Measurements from ENCODE around the gene HPCAL4.

HPCAL4 gene

DNA sequence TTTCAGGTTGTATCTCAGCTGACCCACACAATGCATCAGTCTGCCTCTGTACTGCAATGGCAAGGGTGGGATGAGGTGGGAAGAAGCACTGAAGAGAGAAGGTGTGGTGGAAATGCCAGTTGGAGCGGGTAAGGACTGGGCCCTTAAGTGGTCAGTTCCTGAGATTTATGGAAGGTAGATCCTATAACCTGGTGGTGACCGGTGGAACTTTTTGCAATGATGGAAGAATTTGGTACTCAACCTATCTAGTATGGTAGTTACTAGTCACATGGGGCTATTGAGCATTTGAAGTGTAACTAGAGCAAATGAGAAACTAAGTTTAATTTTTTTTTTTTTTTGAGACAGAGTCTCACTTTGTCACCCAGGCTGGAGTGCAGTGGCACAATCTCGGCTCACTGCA lies 8.2 kb upstream of the HPCAL4 start:
- Histone ChIP-seq H3K79me2 (ENCODE audit: low read length) (no peaks in the 10 kb centered on the region), H3K9me3 (replicated peaks; ENCODE audit: insufficient read depth, low read length) (no peaks in the 10 kb centered on the region), H3F3A (ENCODE audit: insufficient read depth, low read length) (no peaks in the 10 kb centered on the region), H4K20me1 (ENCODE audit: insufficient read depth, low read length) (no peaks in the 10 kb centered on the region), H3K9me2 (replicated peaks; ENCODE audit: insufficient read depth, low read length) (no peaks in the 10 kb centered on the region), H3K36me3 (replicated peaks; ENCODE audit: insufficient read depth, low read length) (no peaks in the 10 kb centered on the region), H3K9ac (ENCODE audit: low read length) (no peak overlapping the region), H3K4me3 (ENCODE audit: low read length) (no peak overlapping the region), H3K27ac (ENCODE audit: low read length) (no peak overlapping the region), H3K4me2 (ENCODE audit: low read depth, low read length) (no peak overlapping the region), H2AFZ (ENCODE audit: low read length) (no peak overlapping the region), H3K4me1 (ENCODE audit: low read length) (peaks cover 10% of the 10 kb centered on the region), H3K27me3 (replicated peaks; ENCODE audit: insufficient read depth, low read length) (no peaks in the 10 kb centered on the region)
- TF ChIP-seq EZH2phosphoT487 (IDR thresholded peaks at IDR 0.05; ENCODE audit: low read length) (no peak), EZH2 (optimal IDR thresholded peaks at IDR 0.05; ENCODE audit: low read depth, low read length) (no peak)
- TF ChIP-seq, protein P1, sequence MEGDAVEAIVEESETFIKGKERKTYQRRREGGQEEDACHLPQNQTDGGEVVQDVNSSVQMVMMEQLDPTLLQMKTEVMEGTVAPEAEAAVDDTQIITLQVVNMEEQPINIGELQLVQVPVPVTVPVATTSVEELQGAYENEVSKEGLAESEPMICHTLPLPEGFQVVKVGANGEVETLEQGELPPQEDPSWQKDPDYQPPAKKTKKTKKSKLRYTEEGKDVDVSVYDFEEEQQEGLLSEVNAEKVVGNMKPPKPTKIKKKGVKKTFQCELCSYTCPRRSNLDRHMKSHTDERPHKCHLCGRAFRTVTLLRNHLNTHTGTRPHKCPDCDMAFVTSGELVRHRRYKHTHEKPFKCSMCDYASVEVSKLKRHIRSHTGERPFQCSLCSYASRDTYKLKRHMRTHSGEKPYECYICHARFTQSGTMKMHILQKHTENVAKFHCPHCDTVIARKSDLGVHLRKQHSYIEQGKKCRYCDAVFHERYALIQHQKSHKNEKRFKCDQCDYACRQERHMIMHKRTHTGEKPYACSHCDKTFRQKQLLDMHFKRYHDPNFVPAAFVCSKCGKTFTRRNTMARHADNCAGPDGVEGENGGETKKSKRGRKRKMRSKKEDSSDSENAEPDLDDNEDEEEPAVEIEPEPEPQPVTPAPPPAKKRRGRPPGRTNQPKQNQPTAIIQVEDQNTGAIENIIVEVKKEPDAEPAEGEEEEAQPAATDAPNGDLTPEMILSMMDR (IDR thresholded peaks at IDR 0.05; ENCODE audit: low read length) = peak; percentile 10; the same call in 1 of the 2 replicates
- DNase-seq = no peak

DNA sequence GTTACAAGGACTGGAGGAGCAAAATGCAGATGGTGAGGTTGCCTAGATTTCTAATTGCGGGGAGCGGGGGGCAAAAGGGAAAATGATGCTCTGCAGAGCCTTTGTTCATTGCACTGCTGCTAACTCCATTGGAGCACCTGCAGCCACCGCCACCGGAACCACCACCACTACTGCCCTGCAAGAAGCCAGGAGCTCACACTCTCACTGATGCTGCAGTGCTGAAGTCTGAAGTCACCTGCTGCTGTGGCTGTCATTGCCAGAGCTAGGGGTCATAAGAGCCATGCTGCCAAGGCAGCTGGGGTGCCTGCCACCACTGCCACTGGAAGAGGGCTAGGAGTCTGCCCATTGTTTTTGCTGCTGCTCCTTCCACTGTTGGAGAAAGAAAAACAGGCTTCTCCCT lies 7.3 kb upstream of the HPCAL4 start:
- no peak for TF ChIP-seq EZH2phosphoT487 (IDR thresholded peaks at IDR 0.05; ENCODE audit: low read length)
- no peak for TF ChIP-seq EZH2 (optimal IDR thresholded peaks at IDR 0.05; ENCODE audit: low read depth, low read length)
- TF ChIP-seq, protein P1 (IDR thresholded peaks at IDR 0.05; ENCODE audit: low read length) = no peak
- no peaks in the 10 kb centered on the region for H3K79me2 ChIP-seq (ENCODE audit: low read length)
- H3K9me3 ChIP-seq (replicated peaks; ENCODE audit: insufficient read depth, low read length) = no peaks in the 10 kb centered on the region

DNA sequence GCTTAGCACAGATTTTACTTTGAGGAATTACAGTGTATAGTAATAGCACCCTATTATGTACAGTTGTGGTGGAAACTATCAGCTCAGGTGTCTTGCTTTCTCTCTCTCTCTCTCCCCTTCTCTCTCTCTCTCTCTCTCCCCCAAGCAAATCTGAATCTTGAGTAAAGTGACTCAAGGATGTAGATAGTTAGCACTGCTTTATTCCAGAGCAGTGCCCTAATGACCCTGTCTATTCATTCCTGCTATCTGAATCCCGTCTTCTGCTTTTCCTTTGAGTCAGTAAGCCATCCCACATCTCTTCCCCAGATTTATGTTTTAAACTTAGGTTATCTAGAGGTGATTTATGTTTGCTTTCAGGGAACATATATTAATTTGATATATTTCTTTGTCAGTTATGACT lies 5.2 kb upstream of the HPCAL4 start:
- no peak overlapping the region for H2AFZ ChIP-seq (ENCODE audit: low read length)
- TF ChIP-seq EZH2phosphoT487 (IDR thresholded peaks at IDR 0.05; ENCODE audit: low read length) = no peak
- TF ChIP-seq, protein P1 (IDR thresholded peaks at IDR 0.05; ENCODE audit: low read length) = no peak
- no peak for TF ChIP-seq EZH2 (optimal IDR thresholded peaks at IDR 0.05; ENCODE audit: low read depth, low read length)
- no peak overlapping the region for H3K4me2 ChIP-seq (ENCODE audit: low read depth, low read length)
- no peaks in the 10 kb centered on the region for H4K20me1 ChIP-seq (ENCODE audit: insufficient read depth, low read length)
- no peaks in the 10 kb centered on the region for H3K79me2 ChIP-seq (ENCODE audit: low read length)
- no peaks in the 10 kb centered on the region for H3F3A ChIP-seq (ENCODE audit: insufficient read depth, low read length)
- H3K36me3 ChIP-seq (replicated peaks; ENCODE audit: insufficient read depth, low read length) = no peaks in the 10 kb centered on the region
- no peak overlapping the region for H3K9ac ChIP-seq (ENCODE audit: low read length)
- no peak overlapping the region for H3K4me3 ChIP-seq (ENCODE audit: low read length)
- no peaks in the 10 kb centered on the region for H3K9me2 ChIP-seq (replicated peaks; ENCODE audit: insufficient read depth, low read length)
- H3K9me3 ChIP-seq (replicated peaks; ENCODE audit: insufficient read depth, low read length) = no peaks in the 10 kb centered on the region
- H3K27me3 ChIP-seq (replicated peaks; ENCODE audit: insufficient read depth, low read length) = no peaks in the 10 kb centered on the region
- no peak for DNase-seq
- H3K27ac ChIP-seq (ENCODE audit: low read length) = no peak overlapping the region
- peaks cover 13% of the 10 kb centered on the region for H3K4me1 ChIP-seq (ENCODE audit: low read length)

More for the DNA sequence above, 7.3 kb upstream of the HPCAL4 start:
- Histone ChIP-seq H3K27me3 (replicated peaks; ENCODE audit: insufficient read depth, low read length) (no peaks in the 10 kb centered on the region), H3K9ac (ENCODE audit: low read length) (no peak overlapping the region), H3K27ac (ENCODE audit: low read length) (no peak overlapping the region), H2AFZ (ENCODE audit: low read length) (no peak overlapping the region), H3K36me3 (replicated peaks; ENCODE audit: insufficient read depth, low read length) (no peaks in the 10 kb centered on the region), H3K9me2 (replicated peaks; ENCODE audit: insufficient read depth, low read length) (no peaks in the 10 kb centered on the region), H3K4me1 (ENCODE audit: low read length) (peaks cover 10% of the 10 kb centered on the region), H3F3A (ENCODE audit: insufficient read depth, low read length) (no peaks in the 10 kb centered on the region), H3K4me3 (ENCODE audit: low read length) (no peak overlapping the region), H4K20me1 (ENCODE audit: insufficient read depth, low read length) (no peaks in the 10 kb centered on the region), H3K4me2 (ENCODE audit: low read depth, low read length) (no peak overlapping the region)
- no peak for DNase-seq
